T-helper 2 cell treated with Interferon-gamma antibody and Interleukin-4, amounts not matched to agents 100 ng/mL and 5 ng/mL, for 36 hours (primary cell): ENCODE measurements around the gene MEF2B. TPM values are rescaled to one million over a fixed set of nuclear protein-coding genes. Genes with fewer than 3 reads are reported as not detected.
"Not testable (repeated sequence)": the region's sequence is repeated elsewhere in the genome, so short reads cannot be mapped to it uniquely, and the experiment has no call there.

Source experiments
- intact Hi-C: fragments of 100-400 bp; cut with micrococcal nuclease; formaldehyde crosslinking; loops from one replicate; pipeline ENCODE4 v1.15.1; 2023
- total RNA-seq: library from RNA; stranded (reverse); gene quantifications from 2 replicates; pipeline ENCODE4 v1.2.3, GENCODE V29; 2022

Gene MEF2B
- total RNA-seq, 1 donor from 2014 or later, result 3.3 TPM

DNA sequence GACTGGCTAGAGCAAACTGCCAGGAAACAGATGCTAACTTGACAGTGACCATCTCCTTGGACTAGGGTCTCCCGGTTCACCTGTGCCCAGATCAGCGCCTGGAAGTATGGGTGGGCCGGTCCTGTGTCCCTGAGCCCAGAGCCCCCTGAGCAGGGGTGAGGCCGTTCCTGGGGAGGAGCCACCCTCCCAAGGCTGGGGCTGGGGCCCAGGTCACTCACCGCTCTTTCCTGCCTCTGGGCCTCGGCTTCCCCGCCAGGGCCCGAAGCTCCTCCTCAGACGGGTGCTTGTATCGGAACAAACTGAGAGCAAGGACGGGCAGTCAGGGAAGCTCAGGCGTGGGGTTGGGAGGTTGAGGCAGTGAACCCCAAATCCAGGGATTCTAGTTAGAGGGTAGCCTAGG, 37.2 kb downstream of the MEF2B start:
- intact Hi-C loops, result no loop called here

DNA sequence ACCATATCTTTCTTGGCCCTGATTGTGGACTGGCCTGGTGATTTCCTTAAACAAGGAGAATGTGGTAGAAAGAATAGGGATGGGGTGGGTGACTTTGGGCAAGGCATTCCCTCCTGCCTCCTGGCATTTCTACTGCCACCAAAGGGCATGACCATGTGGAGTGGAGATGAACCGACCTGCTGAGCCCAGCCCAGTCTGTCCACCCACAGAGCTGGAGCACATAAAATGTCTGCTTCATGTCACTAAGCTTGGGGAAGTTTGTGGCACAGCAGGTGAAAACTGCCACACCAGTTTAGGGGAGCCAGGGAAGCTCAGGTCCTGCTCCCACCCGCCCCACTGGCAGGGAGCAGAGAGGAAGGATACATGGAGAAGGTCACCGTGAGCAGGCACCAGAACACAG, 38.1 kb downstream of the MEF2B start:
- intact Hi-C loops, result no loop called here

DNA sequence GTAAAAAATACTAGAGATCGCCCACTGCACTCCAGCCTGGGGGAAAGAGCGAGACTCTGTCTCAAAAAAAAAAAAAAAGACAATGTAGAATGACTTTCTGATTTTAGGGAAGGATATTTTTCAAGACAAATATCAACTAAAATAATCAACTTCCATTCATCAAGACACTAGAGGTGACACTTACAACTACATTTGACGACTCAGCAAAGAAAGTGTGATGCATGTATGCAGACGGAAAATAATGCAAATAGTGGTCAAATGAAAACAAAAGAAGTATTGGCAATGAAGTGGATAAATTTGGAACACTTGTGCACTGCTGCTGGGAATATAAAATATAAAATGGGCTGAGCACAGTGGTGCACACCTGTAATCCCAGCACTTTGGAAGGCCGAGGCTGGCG, 44.0 kb downstream of the MEF2B start:
- intact Hi-C loops, result no loop called here

DNA sequence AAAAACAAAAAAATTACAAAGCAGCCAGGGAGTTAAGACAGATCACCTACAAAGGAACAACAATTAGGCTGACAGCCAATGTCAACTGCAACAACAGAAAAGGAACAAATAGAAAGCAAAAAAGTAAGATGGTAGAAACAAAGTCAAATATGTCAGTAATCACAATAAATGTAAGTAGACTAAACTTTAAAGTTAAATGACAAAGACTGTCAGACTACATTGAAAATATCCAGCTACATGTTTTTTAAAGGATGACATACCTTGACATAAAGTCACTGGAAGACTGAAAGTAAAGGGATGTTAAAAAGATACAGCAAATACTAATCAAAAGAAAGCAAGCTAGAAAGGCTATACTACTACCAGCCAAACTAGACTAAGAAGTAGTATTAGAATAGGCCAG, 46.7 kb downstream of the MEF2B start:
- intact Hi-C loops, result no loop called here

DNA sequence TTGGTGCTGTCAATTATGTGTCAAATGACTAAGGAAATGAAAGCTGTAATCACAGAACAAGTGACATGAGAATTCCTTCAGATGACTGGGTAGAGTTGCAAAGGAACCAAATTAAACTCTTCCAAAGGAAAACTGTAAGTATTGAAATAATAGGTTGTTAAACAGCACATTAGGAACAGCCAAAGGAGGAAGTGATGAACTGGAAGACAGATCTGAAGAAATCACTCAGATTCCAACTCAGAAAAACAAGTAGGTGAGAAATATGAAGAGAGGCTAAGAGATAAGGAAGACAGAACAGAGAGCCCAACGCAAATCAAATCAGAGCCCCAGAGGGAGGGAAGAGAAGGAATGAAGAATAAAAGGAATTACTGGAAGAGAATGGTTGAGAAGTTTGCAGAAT, 47.2 kb downstream of the MEF2B start:
- intact Hi-C loops, result no loop called here

DNA sequence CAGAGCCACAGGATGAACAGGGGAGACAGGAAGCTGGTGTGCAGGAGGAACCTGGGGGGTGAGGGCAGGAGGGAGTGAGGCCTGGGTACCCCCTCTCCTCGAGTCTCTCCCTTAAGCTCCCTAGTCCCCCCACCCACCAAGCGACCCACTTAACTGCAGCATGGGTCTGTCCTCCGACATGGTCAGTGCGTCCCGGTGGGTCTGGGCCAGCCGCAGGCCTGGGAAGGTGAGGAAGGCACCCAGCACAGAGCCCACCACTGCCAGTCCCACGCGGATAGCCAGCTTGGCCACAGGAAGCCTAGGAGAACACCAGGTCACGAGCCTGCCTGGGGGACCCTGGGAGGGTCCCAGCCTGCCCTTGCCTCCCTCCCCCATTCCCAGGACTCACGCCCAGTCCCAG, 48.7 kb downstream of the MEF2B start:
- intact Hi-C loops, result no loop called here

DNA sequence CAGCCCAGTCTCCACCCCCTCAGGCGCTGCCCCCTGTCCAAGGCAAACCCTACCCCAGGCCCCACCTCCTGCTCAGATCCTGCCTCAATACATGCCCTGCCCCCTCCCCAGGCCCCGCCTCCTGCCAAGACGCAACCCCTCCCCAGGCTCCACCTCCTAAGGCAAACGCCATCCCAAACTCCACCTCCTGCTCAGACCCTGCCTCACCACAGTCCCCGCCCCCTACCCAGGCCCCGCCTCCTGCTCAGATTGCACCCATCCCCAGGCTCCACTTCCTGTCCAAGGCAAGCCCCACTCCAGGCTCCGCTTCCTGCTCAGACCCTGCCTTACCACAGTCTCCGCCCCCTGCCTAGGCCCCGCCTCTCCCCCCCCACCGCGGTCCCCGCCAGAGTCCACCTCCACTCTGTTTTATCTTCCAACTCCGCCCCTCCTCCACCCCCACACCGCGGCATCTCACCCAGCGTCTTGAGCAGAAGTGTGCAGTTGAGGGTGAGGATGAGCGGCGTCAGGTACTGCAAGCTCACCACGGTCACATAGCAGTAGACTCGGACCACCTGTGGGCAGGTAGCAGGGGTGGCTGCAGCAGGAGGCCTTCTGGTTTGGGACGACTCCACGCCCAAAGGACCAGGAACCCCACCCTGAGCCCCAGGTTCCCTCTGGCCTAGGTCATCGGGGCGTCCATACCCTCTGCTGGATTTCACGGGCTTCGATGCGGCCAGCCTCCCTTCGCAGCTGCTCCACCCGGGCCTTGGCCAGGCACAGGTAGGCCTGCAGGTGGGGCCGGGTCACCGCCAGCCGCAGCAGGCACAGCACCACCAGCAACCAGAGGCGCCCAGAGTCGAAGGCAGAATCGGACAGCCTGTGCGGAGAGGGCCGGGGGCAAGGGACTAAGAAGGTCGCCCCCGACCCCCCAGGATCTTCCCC, 49.5 kb downstream of the MEF2B start:
- intact Hi-C loops, result no loop called here

DNA sequence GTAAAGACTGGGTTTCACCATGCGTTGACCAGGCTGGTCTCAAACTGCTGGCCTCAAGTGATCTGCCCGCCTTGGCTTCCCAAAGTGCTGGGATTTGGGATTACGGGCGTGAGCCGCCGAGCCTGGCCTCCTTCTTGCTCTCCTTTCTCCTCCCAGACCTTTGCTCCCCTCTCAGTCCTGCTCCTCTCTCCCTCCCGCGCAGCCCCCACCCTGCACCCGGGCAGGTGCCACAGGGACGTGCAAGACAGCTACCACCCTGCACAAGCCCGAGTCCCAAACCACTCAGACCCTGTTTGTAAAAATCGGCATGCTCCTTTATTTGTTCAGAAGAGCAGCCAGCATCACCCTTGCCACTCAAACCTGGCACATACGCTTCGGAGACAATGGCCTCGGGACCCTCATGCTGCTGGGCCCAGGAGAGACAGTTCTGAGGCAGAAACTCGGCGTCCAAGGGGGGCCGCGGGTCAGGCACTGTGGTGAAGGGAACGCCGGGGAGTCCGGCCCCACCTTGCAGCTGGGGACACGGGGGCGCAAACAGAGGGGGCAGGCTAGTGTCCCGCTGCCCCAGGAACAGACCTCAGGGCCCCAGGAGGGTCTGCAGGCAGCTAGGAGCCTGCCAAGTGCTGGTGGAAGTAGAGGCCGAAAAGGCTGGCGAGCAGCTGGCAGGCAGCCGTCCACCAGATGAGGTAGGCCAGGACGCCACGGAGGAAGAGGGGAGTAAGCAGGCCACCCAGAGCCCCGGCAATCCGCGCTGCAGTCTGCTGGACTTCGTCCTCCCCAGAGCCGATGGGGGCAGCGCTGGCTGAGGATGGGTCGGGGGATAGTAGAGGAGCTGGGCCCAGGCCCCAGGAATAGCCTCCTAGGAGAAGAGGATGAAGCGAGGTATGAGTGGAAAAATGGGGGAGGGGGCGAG, 50.5 kb downstream of the MEF2B start:
- intact Hi-C loops, result no loop called here

DNA sequence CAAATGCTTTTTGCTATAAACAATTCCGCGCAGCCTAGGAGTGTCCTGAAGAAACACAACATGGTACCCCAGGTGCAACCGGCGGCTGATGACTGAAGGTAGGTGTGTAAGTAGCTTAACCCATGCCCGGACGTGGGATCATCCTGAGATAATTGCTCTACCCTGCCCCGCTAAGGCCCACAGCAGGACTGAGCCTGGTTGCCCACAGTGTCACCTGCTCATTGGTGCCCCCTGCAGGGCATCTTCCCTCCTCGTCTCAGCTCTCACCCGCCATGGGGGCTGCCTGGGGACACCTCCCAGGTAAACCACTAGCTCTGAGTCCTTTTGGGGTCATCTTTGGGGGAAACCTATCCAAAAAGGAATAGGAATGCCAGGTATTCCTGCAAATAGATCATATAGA, 54.1 kb downstream of the MEF2B start:
- intact Hi-C loops, result no loop called here

DNA sequence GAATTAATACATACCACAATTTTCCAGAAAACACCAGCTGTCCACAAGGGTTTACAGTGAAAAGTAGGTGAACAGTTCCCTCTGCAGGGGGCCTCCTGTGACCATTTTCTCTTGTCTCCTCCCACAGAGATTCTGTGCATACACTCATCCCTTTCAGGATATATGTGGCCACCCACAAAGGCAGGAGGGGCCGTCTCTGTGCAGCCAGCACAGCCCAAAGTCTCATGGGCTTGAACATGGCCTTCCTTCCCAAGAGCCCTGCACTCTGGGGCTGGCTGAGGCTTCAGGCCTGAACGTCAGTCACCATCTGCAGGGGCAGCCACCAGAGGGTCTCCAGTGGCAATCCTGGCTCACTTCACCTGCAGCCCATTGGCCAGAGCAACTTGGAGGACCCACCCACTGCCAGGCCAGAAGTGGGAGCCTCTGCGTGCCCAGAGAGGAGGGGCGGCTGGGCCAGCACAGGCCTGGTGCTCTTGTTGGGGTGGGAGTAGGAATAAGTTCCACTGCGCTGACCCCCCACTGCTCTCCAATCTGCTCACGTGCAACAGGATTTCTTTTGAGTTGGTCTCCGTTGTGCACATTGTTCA, 56.9 kb downstream of the MEF2B start:
- intact Hi-C loops, result no loop called here

DNA sequence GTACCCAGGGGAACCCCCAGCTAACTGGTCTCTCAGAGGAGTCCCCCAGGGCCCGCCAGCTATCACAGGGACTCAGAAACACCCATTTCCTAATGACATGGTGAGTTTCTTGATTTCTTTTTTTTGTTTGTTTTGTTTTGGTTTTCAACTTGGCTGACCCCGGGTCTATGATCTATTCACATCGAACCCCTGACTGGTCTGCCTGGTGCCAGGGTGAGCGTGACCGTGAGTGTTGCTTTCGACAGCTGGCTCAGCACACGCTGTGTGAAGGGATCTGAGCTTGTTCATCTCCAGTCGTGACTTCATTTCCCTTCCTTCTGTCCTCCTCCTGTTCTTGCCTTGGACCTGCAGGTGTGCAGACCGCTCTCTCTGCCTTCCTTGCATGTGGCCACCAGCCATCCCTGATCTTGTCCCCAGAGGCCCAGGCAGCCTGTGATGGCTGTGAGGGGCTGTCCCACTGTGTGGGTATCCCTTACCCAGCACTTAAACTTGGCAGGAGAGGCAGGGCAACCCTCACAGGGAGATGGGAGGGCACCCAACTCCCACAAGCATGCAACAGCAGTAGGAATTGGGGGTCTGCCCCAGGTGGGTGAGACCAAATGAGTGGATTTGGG, 58.0 kb downstream of the MEF2B start:
- intact Hi-C loops, result loop anchor here (2.0 kb wide), 1 partner anchor 47 kb away; no protein-coding TSS in a partner anchor

DNA sequence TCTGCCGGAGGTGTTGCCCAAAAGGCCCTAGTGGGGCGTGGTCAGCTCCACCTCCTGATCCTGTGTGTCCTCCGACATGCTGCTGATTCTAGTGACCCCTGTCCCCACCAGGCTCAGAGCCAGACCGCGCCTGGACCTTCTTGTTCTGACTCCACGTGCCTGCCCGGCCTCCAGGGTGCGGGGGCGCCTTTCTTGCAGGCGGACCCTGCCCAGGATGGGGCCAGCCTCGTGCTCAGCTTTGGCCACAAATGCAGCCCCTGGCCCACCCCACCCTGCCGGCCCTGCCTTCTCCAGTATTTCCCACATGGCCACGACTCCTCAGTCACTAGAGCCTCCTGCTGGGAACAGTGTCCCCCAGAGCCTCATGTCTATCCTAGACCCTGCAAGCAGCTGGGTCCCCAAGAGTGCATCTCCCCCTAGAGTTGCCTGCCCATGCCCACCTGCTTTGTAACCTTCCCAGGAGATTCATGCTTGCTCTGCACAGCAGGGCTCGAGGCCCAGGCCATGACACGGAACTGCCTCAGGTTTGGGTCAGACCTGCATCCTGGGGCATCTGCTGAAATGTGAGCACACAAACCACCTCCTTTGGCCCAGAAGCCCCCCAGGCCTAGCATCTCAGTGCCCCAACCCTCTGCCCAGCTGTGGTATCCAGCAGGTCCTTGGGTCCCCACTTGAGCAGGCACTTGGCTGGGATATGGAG, 58.8 kb downstream of the MEF2B start:
- intact Hi-C loops, result loop anchor here (2.0 kb wide), 1 partner anchor 46 kb away; no protein-coding TSS in a partner anchor

DNA sequence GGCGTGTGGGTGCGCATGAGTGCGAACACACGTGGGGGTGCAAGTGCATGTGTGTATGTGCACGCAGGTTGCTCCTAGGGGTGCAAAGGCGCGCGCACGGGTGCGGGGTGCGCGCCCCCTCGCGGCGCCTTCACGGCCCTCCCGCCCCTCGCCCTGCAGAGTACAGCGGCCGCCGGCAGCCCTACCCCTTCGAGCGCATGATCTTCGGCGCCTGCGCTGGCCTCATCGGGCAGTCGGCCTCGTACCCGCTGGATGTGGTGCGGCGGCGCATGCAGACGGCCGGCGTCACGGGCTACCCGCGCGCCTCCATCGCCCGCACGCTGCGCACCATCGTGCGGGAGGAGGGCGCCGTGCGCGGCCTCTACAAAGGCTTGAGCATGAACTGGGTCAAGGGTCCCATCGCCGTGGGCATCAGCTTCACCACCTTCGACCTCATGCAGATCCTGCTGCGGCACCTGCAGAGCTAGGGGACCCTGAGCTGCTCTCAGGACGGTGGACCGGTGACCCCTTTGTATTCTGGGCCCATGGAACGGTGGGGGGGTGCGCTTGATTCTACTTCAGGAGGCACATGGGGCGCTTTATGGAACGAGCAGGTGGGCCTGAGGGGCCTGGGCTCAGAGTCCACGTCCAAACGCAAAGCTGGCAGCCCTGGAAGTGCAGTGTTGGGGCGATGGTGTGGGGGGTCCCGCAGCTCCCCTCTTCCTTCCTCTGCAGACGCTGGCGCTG, 59.5 kb downstream of the MEF2B start:
- intact Hi-C loops, result loop anchor here (1.0 to 2.0 kb wide), 2 partner anchors 46 to 57 kb away; no protein-coding TSS in a partner anchor

DNA sequence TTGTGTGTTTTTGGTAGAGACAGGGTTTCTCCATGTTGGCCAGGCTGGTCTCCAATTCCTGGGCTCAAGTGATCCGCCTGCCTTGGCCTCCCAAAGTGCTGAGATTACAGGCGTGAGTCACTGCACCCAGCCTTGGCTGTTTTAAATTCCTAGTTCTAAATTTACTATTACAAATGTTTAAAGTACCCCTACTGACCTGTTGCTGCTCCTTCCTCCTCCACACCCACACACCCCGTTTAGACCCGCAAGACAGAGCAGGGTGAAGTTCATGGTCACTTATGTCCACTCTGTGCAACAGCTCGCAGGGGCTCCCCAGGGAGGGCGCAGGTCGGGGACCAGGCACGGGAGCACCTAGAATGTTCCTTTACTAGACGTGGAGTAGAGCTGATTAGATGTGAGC, 60.5 kb downstream of the MEF2B start:
- intact Hi-C loops, result no loop called here

DNA sequence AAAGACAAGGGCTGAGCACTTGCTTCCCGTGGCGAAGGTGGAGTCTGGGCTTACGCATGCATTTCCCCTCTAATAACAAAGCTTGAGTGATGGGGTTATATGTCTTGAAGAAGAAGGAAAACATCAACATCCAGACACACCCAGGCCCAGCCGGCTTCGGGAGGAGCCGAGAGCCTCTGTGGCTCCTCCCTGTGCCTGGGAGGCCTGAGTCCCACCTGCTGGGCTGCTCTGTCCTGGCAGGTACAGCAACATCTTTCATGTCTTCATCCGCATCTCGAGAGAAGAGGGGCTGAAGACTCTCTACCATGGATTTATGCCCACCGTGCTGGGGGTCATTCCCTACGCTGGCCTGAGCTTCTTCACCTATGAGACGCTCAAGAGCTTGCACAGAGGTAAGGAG, 62.4 kb downstream of the MEF2B start:
- intact Hi-C loops, result no loop called here

DNA sequence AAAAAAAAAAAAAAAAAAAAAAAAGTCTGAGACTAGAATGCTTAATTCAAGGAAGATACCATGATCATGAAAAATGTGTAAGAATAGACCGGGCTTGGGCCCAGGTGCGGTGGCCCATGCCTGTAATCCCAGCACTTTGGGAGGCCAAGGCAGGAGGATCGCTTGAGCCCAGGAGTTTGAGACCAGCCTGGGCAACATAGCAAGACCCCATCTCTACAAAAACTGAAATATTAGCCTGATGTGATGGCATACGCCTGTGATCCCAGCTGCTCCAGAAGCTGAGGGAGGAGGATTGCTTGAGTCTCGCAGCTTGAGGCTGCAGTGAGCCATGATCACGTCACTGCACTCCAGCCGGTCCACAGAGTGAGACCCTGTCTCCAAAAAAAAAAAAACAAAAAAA, 63.1 kb downstream of the MEF2B start:
- intact Hi-C loops, result not testable (repeated sequence)

DNA sequence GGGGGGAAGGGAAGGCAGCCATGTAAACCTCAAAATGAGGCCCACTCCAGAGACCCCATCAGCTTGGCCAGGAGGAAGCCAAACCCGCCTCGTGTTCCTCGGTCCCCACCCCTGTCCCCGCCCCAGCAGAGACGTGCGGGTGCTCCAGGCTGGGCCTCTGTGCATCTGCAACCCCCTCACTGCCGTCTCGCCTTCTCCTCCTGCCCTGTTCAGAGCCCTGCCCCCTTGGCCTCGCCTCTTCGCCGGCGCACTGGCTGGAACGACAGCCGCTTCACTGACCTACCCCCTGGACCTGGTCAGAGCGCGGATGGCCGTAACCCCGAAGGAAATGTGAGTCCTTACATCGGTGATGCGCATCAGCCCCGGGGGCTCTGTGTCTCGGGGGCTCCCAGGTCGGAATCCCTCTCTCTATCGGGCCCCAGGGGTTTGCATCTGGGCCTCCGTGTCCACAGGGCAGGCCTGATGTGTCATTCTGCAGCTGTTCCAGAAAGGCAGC, 64.0 kb downstream of the MEF2B start:
- intact Hi-C loops, result no loop called here

DNA sequence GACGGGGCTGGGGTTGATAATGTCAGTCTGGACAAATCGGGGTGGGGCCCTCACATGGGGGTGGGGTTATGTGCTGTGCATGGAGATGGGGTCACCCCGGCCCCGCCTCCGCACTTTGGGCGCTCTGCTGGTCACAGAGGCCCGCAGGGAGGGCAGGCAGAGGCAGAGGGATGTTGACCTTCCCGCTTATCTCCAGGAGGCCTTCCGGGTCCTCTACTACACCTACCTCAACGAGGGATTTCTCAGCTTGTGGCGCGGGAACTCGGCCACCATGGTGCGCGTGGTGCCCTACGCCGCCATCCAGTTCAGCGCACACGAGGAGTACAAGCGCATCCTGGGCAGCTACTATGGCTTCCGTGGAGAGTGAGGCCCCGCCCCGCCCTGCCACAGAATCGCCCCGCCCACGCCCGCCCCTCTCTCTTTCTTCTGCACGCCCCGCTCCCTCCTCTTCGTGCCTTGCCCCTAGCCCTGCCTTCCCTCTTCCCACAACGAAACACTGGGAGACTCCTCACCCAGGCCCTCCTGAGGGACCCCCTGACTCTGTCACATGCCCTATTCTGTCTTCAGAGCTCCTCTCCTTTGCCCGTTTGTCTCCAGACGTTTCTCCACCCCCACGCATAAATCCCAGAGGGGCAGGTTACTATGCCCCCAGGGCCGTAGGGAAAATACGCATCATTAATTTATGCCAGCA, 64.6 kb downstream of the MEF2B start:
- intact Hi-C loops, result no loop called here

DNA sequence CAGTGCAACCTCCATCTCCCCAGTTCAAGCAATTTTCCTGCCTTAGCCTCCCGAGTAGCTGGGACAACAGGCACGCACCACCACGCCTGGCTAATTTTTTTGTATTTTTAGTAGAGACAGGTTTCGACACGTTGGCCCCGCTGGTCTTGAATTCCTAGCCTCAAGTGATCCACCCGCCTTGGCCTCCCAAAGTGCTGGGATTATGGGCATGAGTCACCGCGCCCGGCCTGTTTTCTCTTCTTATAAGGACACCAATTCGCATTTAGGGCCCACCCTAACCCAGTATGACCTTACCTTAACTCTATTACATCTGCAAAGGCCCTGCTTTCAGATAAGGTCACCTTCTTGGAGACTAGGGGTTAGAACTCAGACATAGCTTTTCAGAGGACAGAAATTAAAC, 66.9 kb downstream of the MEF2B start:
- intact Hi-C loops, result no loop called here
